Neuronal stem cell (in vitro differentiated cells): ENCODE data around the gene PSKH1.

Experiments used
- DNase-seq: peaks from one replicate; pipeline ENCODE4 v3.0.0-alpha.2; 2013; ENCODE audit warnings: low spot score
- H2AFZ ChIP-seq: one replicate; pipeline ENCODE4 v1.6.1; 2013; ENCODE audit warnings: mild to moderate bottlenecking, low read length, inconsistent platforms
- H2AK5ac ChIP-seq: 2 replicates; pipeline ENCODE4 v1.6.1; 2013; ENCODE audit warnings: low read depth, mild to moderate bottlenecking, inconsistent platforms, low read length, moderate library complexity, mixed read lengths
- H2BK120ac ChIP-seq: 2 replicates; pipeline ENCODE4 v1.6.1; 2013; ENCODE audit warnings: low read depth, mild to moderate bottlenecking, inconsistent platforms, low read length, moderate library complexity, mixed read lengths
- H2BK12ac ChIP-seq: one replicate; pipeline ENCODE4 v1.6.1; 2013; ENCODE audit warnings: low read length, inconsistent platforms
- H2BK15ac ChIP-seq: 2 replicates; pipeline ENCODE4 v1.6.1; 2013; ENCODE audit warnings: mild to moderate bottlenecking, low read length, inconsistent platforms, mixed read lengths
- H2BK5ac ChIP-seq: one replicate; pipeline ENCODE4 v1.6.1; 2013; ENCODE audit warnings: inconsistent platforms, mild to moderate bottlenecking, low read length, moderate library complexity
- H3K14ac ChIP-seq: one replicate; pipeline ENCODE4 v1.6.1; 2013; ENCODE audit warnings: low read length, inconsistent platforms
- H3K18ac ChIP-seq: 2 replicates; pipeline ENCODE4 v1.6.1; 2013; ENCODE audit warnings: low read length, inconsistent platforms
- H3K23ac ChIP-seq: 2 replicates; pipeline ENCODE4 v1.6.1; 2013; ENCODE audit warnings: low read depth, mild to moderate bottlenecking, mixed read lengths, low read length, inconsistent platforms; ENCODE audit not compliant: poor library complexity
- H3K27ac ChIP-seq: replicated peaks from 3 replicates; pipeline ENCODE4 v1.5.1; 2013; ENCODE audit warnings: low read length, inconsistent platforms
- H3K27me3 ChIP-seq, 3 experiments: 2 replicates each; pipeline ENCODE4 v1.6.1; 2013; ENCODE audit warnings: low read length in 3 of 3, mild to moderate bottlenecking in 2 of 3, inconsistent platforms in 1 of 3, low read depth in 1 of 3, mixed read lengths in 1 of 3, moderate library complexity in 1 of 3; ENCODE audit not compliant: control insufficient read depth in 3 of 3, insufficient read depth in 3 of 3
- H3K36me3 ChIP-seq, 2 donors: replicated peaks in 1 of 2; 2 replicates each; pipeline ENCODE4 v1.6.1; 2013; ENCODE audit warnings: low read length in 2 of 2; ENCODE audit not compliant: control insufficient read depth in 2 of 2, insufficient read depth in 2 of 2
- H3K4ac ChIP-seq: 2 replicates; pipeline ENCODE4 v1.6.1; 2013; ENCODE audit warnings: inconsistent platforms, mild to moderate bottlenecking, low read length, moderate library complexity
- H3K4me1 ChIP-seq, 2 donors: 1 replicate in 1 of 2; 2 replicates in 1 of 2; pipeline ENCODE4 v1.6.1; 2013; ENCODE audit warnings: low read length in 2 of 2, low read depth in 1 of 2; ENCODE audit not compliant: control insufficient read depth in 2 of 2, insufficient read depth in 1 of 2
- H3K4me2 ChIP-seq: one replicate; pipeline ENCODE4 v1.6.1; 2013; ENCODE audit warnings: mild to moderate bottlenecking, low read length, inconsistent platforms; ENCODE audit not compliant: insufficient read depth, poor library complexity, severe bottlenecking
- H3K4me3 ChIP-seq, 2 donors: 2 replicates each; pipeline ENCODE4 v1.5.1; 2013; ENCODE audit warnings: low read length in 2 of 2, mild to moderate bottlenecking in 2 of 2, inconsistent platforms in 1 of 2, moderate library complexity in 1 of 2
- H3K79me1 ChIP-seq: one replicate; pipeline ENCODE4 v1.6.1; 2013; ENCODE audit warnings: low read depth, mild to moderate bottlenecking, inconsistent platforms, low read length, moderate library complexity
- H3K9ac ChIP-seq: one replicate; pipeline ENCODE4 v1.6.1; 2013; ENCODE audit warnings: mild to moderate bottlenecking, low read depth, low read length, inconsistent platforms; ENCODE audit not compliant: poor library complexity
- H3K9me3 ChIP-seq, 2 donors: replicated peaks in 1 of 2; 2 replicates each; pipeline versions ENCODE3 to v1.6.1; 2013; ENCODE audit warnings: low read length in 2 of 2, mild to moderate bottlenecking in 2 of 2, inconsistent platforms in 1 of 2, low read depth in 1 of 2, mixed read lengths in 1 of 2, moderate library complexity in 1 of 2; ENCODE audit not compliant: control insufficient read depth in 2 of 2, insufficient read depth in 1 of 2
- H4K8ac ChIP-seq: one replicate; pipeline ENCODE4 v1.6.1; 2013; ENCODE audit warnings: low read depth, mild to moderate bottlenecking, inconsistent platforms, low read length, moderate library complexity
- H4K91ac ChIP-seq: one replicate; pipeline ENCODE4 v1.6.1; 2013; ENCODE audit warnings: low read length, low read depth, mild to moderate bottlenecking, inconsistent platforms; ENCODE audit not compliant: poor library complexity
- WGBS, 2 donors: extraction: QIAGEN DNeasy Blood & Tissue Kit; methylation state at CpG; one replicate each; pipeline ENCODE4 v1.1.7; 2013; ENCODE audit warnings: missing lambda C conversion rate in 2 of 2, mixed read lengths in 1 of 2; ENCODE audit not compliant: insufficient read length in 2 of 2, insufficient replicate concordance in 1 of 2; ENCODE audit errors: extremely low coverage in 2 of 2; 5-methylcytosine and 5-hydroxymethylcytosine counted together

Gene PSKH1

DNA sequence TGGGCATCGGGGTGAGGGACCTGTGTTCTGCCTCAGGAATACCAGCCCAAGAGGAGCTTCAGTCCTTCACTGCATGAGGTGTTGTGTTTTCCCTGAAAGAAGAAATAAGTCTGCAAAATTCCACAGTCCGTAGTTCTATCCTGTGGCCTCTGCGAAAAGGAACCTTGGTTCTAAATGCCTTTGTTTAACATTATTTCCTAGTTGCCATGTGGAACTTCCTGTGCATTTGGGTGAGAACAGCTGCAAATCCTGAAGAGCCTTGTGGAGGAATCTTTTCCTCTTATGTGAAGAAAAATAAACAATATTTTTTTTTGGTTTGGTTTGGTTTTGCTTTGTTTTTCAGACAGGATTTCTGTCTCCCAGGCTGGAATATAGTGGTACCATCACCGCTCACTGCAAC is 9.8 kb downstream of the PSKH1 start:
- no peak overlapping the region for H2BK120ac ChIP-seq
- no peaks in the 10 kb centered on the region for H3K4me1 ChIP-seq
- H2AFZ ChIP-seq: no peak overlapping the region
- no peak overlapping the region for H3K4me2 ChIP-seq
- no peak overlapping the region for H2BK5ac ChIP-seq
- no peak for DNase-seq
- no peak overlapping the region for H3K4ac ChIP-seq
- no CpG with 5 or more reads among the region's 4 CpGs for WGBS, 2 donors
- H3K9me3 ChIP-seq: no peaks in the 10 kb centered on the region
- H4K91ac ChIP-seq: no peak overlapping the region
- no peak overlapping the region for H2BK12ac ChIP-seq
- H3K23ac ChIP-seq: no peak overlapping the region
- no peak overlapping the region for H3K9ac ChIP-seq
- H3K14ac ChIP-seq: no peak overlapping the region
- no peak overlapping the region for H3K18ac ChIP-seq
- H3K79me1 ChIP-seq: peaks cover 2% of the 10 kb centered on the region
- H3K4me3 ChIP-seq: no peak overlapping the region
- H2BK15ac ChIP-seq: no peak overlapping the region
- H3K36me3 ChIP-seq: peaks cover 3 to 19% of the 10 kb centered on the region in 2 donors
- H3K27ac ChIP-seq: no peak overlapping the region
- no peak overlapping the region for H2AK5ac ChIP-seq
- H3K27me3 ChIP-seq: no peaks in the 10 kb centered on the region
- no peak overlapping the region for H4K8ac ChIP-seq

DNA sequence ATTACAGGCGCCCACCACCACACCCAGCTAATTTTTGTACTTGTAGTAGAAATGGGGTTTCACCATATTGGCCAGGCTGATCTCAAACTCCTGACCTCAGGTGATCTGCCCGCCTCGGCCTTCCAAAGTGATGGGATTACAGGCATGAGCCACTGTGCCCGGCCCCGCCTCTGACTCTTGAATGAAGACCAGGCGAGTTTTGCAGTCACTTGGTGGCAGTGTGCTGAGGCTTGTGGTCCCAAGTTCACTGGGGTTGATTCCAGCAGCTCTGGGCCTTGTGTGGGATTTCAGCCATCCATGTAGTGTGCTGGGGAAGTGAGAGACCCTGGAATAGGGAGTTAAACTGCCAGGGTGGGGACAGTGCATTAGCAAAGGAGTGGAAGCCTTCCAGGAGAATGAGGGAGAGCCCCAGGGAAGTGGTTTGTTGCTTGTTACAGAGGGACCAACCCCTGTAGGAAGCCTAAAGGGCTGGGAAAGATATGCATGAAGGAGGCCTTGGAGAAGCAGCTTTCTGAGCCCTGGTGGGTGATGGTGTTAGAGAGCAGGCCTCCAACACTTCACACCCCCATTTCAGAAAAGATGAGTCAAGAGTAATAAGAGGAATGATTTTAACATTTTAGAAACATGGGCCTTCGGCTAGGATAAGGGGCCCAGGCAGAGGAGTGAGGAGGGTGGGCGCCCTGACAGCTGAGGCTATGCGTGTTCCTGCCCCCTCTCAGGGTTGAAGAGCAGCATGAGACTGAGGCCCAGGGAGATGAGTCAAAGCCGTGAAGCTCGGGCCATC is 14.5 kb downstream of the PSKH1 start:
- no peaks in the 10 kb centered on the region for H3K27me3 ChIP-seq
- H4K8ac ChIP-seq: no peak overlapping the region
- no peak overlapping the region for H3K4me3 ChIP-seq
- H2BK120ac ChIP-seq: no peak overlapping the region
- no peak overlapping the region for H2BK12ac ChIP-seq
- no peak overlapping the region for H3K4ac ChIP-seq
- H3K4me2 ChIP-seq: no peak overlapping the region
- H2BK5ac ChIP-seq: no peak overlapping the region
- H3K79me1 ChIP-seq: peaks cover 9% of the 10 kb centered on the region
- no peak overlapping the region for H3K27ac ChIP-seq
- no peak overlapping the region for H3K23ac ChIP-seq
- H3K14ac ChIP-seq: no peak overlapping the region
- H2AFZ ChIP-seq: no peak overlapping the region
- WGBS, 2 donors: no CpG with 5 or more reads among the region's 11 CpGs
- no peaks in the 10 kb centered on the region for H3K9me3 ChIP-seq
- no peak overlapping the region for H3K18ac ChIP-seq
- peaks cover 0 to 7% of the 10 kb centered on the region in 2 donors for H3K4me1 ChIP-seq
- H2AK5ac ChIP-seq: no peak overlapping the region
- no peak for DNase-seq
- peaks cover 17 to 49% of the 10 kb centered on the region in 2 donors for H3K36me3 ChIP-seq
- no peak overlapping the region for H4K91ac ChIP-seq
- no peak overlapping the region for H2BK15ac ChIP-seq
- no peak overlapping the region for H3K9ac ChIP-seq

DNA sequence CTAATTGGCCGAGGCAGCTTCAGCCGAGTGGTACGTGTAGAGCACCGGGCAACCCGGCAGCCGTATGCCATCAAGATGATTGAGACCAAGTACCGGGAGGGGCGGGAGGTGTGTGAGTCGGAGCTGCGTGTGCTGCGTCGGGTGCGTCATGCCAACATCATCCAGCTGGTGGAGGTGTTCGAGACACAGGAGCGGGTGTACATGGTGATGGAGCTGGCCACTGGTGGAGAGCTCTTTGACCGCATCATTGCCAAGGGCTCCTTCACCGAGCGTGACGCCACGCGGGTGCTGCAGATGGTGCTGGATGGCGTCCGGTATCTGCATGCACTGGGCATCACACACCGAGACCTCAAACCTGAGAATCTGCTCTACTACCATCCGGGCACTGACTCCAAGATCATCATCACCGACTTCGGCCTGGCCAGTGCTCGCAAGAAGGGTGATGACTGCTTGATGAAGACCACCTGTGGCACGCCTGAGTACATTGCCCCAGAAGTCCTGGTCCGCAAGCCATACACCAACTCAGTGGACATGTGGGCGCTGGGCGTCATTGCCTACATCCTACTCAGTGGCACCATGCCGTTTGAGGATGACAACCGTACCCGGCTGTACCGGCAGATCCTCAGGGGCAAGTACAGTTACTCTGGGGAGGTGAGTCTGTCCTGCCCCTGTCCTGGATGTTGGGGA is 16.1 kb downstream of the PSKH1 start:
- no peaks in the 10 kb centered on the region for H3K9me3 ChIP-seq
- H2BK5ac ChIP-seq: peak overlapping the region; percentile 30
- H3K36me3 ChIP-seq: peaks cover 15 to 43% of the 10 kb centered on the region in 2 donors
- H3K14ac ChIP-seq: no peak overlapping the region
- H3K4ac ChIP-seq: no peak overlapping the region
- H2AFZ ChIP-seq: no peak overlapping the region
- H3K9ac ChIP-seq: no peak overlapping the region
- peaks cover 9% of the 10 kb centered on the region for H3K79me1 ChIP-seq
- peaks cover 0 to 7% of the 10 kb centered on the region in 2 donors for H3K4me1 ChIP-seq
- no CpG with 5 or more reads among the region's 36 CpGs for WGBS, 2 donors
- H4K91ac ChIP-seq: no peak overlapping the region
- H2BK15ac ChIP-seq: no peak overlapping the region
- H3K18ac ChIP-seq: no peak overlapping the region
- H3K27me3 ChIP-seq: no peaks in the 10 kb centered on the region
- no peak overlapping the region for H3K27ac ChIP-seq
- no peak overlapping the region for H3K4me3 ChIP-seq
- H2AK5ac ChIP-seq: no peak overlapping the region
- H3K4me2 ChIP-seq: no peak overlapping the region
- H3K23ac ChIP-seq: no peak overlapping the region
- no peak overlapping the region for H2BK120ac ChIP-seq
- no peak for DNase-seq
- H4K8ac ChIP-seq: no peak overlapping the region
- no peak overlapping the region for H2BK12ac ChIP-seq

DNA sequence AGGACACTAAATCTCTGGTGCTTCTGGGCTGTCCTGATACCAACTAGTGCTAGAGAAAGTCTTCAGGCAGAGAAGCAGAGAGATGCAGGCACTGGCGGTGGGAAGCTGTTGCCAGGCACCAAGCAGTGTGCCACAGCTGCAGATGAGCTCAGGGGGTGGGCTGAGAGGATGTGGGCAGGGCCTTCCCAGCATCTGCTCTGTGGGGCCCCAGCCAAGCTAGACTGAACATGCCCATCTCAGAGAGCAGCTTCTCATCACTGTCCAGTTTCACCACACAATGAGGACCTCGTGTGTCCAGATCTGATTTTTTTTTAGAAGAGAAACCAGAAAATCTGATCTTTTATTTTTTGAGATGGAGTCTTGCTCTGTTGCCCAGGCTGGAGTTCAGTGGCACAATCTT is 17.1 kb downstream of the PSKH1 start:
- no peak overlapping the region for H2BK15ac ChIP-seq
- H3K79me1 ChIP-seq: peaks cover 12% of the 10 kb centered on the region
- no peak overlapping the region for H3K9ac ChIP-seq
- no peak overlapping the region for H3K18ac ChIP-seq
- no CpG with 5 or more reads among the region's 2 CpGs for WGBS, 2 donors
- no peak overlapping the region for H3K4me3 ChIP-seq
- no peak overlapping the region for H3K4ac ChIP-seq
- H3K27ac ChIP-seq: no peak overlapping the region
- no peak overlapping the region for H2AK5ac ChIP-seq
- H3K23ac ChIP-seq: no peak overlapping the region
- peaks cover 15 to 43% of the 10 kb centered on the region in 2 donors for H3K36me3 ChIP-seq
- no peak overlapping the region for H2BK12ac ChIP-seq
- H3K4me2 ChIP-seq: no peak overlapping the region
- no peak overlapping the region for H2AFZ ChIP-seq
- no peaks in the 10 kb centered on the region for H3K27me3 ChIP-seq
- no peak overlapping the region for H3K14ac ChIP-seq
- no peak overlapping the region for H2BK120ac ChIP-seq
- DNase-seq: no peak
- H3K9me3 ChIP-seq: no peaks in the 10 kb centered on the region
- H2BK5ac ChIP-seq: no peak overlapping the region
- peaks cover 0 to 7% of the 10 kb centered on the region in 2 donors for H3K4me1 ChIP-seq
- no peak overlapping the region for H4K8ac ChIP-seq
- H4K91ac ChIP-seq: no peak overlapping the region
